ENCODE data around the gene CHCHD10. TPM values are rescaled to one million over a fixed set of nuclear protein-coding genes. Genes with fewer than 3 reads are reported as not detected.

Gene CHCHD10
- total and polyA plus RNA-seq, 8 donors = 5.8 to 589 (median 126) TPM

DNA sequence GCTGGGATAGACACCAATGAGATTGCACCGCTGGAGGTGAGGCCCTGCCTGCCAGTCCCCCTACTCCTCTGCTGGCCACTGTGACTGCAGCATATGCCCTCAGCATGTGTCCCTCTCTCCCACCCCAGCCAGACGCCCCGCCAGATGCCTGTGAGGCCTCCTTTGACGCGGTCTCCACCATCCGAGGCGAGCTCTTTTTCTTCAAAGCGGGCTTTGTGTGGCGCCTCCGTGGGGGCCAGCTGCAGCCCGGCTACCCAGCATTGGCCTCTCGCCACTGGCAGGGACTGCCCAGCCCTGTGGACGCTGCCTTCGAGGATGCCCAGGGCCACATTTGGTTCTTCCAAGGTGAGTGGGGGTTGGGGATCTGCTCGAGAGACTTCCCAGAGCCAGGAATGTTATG lies 13.3 kb upstream of the CHCHD10 start:
- 74 to 93% (median 90%) methylated on average over 4 to 15 of the region's 15 CpGs for WGBS, 5 donors
- TF ChIP-seq, protein P1, sequence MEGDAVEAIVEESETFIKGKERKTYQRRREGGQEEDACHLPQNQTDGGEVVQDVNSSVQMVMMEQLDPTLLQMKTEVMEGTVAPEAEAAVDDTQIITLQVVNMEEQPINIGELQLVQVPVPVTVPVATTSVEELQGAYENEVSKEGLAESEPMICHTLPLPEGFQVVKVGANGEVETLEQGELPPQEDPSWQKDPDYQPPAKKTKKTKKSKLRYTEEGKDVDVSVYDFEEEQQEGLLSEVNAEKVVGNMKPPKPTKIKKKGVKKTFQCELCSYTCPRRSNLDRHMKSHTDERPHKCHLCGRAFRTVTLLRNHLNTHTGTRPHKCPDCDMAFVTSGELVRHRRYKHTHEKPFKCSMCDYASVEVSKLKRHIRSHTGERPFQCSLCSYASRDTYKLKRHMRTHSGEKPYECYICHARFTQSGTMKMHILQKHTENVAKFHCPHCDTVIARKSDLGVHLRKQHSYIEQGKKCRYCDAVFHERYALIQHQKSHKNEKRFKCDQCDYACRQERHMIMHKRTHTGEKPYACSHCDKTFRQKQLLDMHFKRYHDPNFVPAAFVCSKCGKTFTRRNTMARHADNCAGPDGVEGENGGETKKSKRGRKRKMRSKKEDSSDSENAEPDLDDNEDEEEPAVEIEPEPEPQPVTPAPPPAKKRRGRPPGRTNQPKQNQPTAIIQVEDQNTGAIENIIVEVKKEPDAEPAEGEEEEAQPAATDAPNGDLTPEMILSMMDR (IDR thresholded peaks at IDR 0.05) = no peak
- TF ChIP-seq POLR2A (IDR thresholded peaks at IDR 0.05) (no peak), POLR2AphosphoS5 (IDR thresholded peaks at IDR 0.05) (no peak), EP300 (IDR thresholded peaks at IDR 0.05) (no peak)
- H3K27ac ChIP-seq = no peak overlapping the region

DNA sequence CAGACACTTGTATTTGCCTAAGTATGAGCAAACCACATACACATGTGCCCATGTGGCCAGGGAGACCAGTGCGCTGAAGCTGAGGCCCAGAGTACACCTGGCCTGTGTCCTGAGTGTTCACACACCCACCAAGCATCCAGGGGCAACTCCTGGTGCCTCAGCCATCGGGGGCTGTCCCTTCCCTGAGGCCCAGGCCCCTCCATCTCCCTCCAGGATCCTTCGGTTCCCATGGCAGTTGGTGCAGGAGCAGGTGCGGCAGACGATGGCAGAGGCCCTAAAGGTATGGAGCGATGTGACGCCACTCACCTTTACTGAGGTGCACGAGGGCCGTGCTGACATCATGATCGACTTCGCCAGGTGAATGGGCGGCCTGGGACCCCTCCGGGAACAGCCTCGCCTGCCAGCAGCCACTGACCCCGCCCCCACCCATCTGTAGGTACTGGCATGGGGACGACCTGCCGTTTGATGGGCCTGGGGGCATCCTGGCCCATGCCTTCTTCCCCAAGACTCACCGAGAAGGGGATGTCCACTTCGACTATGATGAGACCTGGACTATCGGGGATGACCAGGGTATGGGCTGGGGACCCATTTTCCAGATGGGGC lies 12.5 kb upstream of the CHCHD10 start:
- DNase-seq = peak in 1 of 2 donors; percentile 3
- Histone ChIP-seq H3K4me1 (peaks cover 4 to 28% (median 17%) of the 10 kb centered on the region in 4 donors), H3K4me3 (no peak overlapping the region), H3K27me3 (no peaks in the 10 kb centered on the region), H3K9me3 (no peaks in the 10 kb centered on the region), H3K36me3 (no peaks in the 10 kb centered on the region), H3K27ac (no peak overlapping the region)
- TF ChIP-seq, protein P1 (IDR thresholded peaks at IDR 0.05) = no peak
- no peak for TF ChIP-seq POLR2A (IDR thresholded peaks at IDR 0.05)
- TF ChIP-seq POLR2AphosphoS5 (IDR thresholded peaks at IDR 0.05) = no peak
- TF ChIP-seq EP300 (IDR thresholded peaks at IDR 0.05) = no peak
- WGBS, 5 donors = 87 to 95% (median 89%) methylated on average over 18 to 20 of the region's 20 CpGs
- intact Hi-C loops (cut with DNase I; ENCODE audit: low total_unique reads) = no loop called here

More for the DNA sequence above, 13.3 kb upstream of the CHCHD10 start:
- H3K4me1 ChIP-seq = peaks cover 5 to 28% (median 18%) of the 10 kb centered on the region in 4 donors
- intact Hi-C loops (cut with DNase I; ENCODE audit: low total_unique reads) = no loop called here
- peak in 1 of 2 donors; percentile 58 for DNase-seq
- H3K36me3 ChIP-seq = no peaks in the 10 kb centered on the region
- no peaks in the 10 kb centered on the region for H3K9me3 ChIP-seq
- no peaks in the 10 kb centered on the region for H3K27me3 ChIP-seq
- no peak overlapping the region for H3K4me3 ChIP-seq

DNA sequence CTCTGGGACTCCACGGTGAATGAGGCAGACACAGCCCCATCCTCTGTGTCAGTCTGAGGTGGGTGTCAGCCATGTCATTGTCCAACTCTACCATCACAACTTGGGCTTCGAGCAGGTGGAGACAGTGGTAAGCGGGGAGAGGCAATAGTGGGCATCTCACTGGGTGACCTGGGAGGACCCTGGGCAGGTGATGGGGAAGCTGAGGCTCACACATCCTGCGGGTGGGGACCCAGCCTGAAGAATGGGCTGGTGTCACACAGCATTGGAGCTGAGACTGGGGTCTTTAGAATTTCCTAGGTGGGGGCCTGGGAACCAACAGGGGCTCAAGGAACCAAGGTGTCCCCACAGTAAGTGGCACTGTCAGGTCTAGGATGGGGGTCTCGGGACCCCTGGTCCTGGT lies 12.0 kb upstream of the CHCHD10 start:
- intact Hi-C loops (cut with DNase I; ENCODE audit: low total_unique reads) = no loop called here

DNA sequence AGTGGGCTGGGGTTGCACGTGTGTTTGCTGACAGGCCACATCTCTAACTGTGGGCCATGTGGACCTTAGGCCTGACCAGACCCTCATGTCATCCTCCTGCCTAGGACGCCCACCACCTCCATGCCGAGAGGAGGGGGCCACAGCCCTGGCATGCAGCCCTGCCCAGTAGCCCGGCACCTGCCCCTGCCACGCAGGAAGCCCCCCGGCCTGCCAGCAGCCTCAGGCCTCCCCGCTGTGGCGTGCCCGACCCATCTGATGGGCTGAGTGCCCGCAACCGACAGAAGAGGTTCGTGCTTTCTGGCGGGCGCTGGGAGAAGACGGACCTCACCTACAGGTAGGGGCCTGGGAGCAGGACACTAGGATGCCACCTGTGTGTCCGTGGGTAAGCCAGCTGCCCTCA lies 11.3 kb upstream of the CHCHD10 start:
- Histone ChIP-seq H3K27ac (no peak overlapping the region), H3K4me1 (peaks cover 4 to 33% (median 23%) of the 10 kb centered on the region in 4 donors), H3K4me3 (no peak overlapping the region), H3K36me3 (no peaks in the 10 kb centered on the region), H3K27me3 (no peaks in the 10 kb centered on the region), H3K9me3 (no peaks in the 10 kb centered on the region)
- intact Hi-C loops (cut with DNase I; ENCODE audit: low total_unique reads) = no loop called here
- DNase-seq = peak in 1 of 2 donors; percentile 1
- 83 to 95% (median 92%) methylated on average over 10 to 16 of the region's 16 CpGs for WGBS, 5 donors
- TF ChIP-seq POLR2AphosphoS5 (IDR thresholded peaks at IDR 0.05) = no peak
- TF ChIP-seq, protein P1 (IDR thresholded peaks at IDR 0.05) = no peak
- no peak for TF ChIP-seq POLR2A (IDR thresholded peaks at IDR 0.05)
- TF ChIP-seq EP300 (IDR thresholded peaks at IDR 0.05) = no peak

More for the DNA sequence above, 12.0 kb upstream of the CHCHD10 start:
- no peak for TF ChIP-seq POLR2A (IDR thresholded peaks at IDR 0.05)
- TF ChIP-seq EP300 (IDR thresholded peaks at IDR 0.05) = no peak
- TF ChIP-seq, protein P1 (IDR thresholded peaks at IDR 0.05) = no peak
- TF ChIP-seq POLR2AphosphoS5 (IDR thresholded peaks at IDR 0.05) = no peak
- peaks cover 4 to 33% (median 22%) of the 10 kb centered on the region in 4 donors for H3K4me1 ChIP-seq
- no peak overlapping the region for H3K27ac ChIP-seq
- no peaks in the 10 kb centered on the region for H3K27me3 ChIP-seq
- H3K4me3 ChIP-seq = no peak overlapping the region
- H3K36me3 ChIP-seq = no peaks in the 10 kb centered on the region
- WGBS, 5 donors = 67 to 92% (median 86%) methylated on average over 1 to 5 of the region's 5 CpGs
- no peaks in the 10 kb centered on the region for H3K9me3 ChIP-seq
- peak in 1 of 2 donors; percentile 0 for DNase-seq
